Fibroblast of lung (primary cell): ENCODE measurements around the gene POLR1G. TPM values are rescaled to one million over a fixed set of nuclear protein-coding genes. Genes with fewer than 3 reads are reported as not detected.
"Not testable (repeated sequence)": the region's sequence is repeated elsewhere in the genome, so short reads cannot be mapped to it uniquely, and the experiment has no call there.

Experiments
- DNase-seq, 2 donors: peaks; one replicate each; pipeline versions ENCODE4 v3.0.0 to v3.0.0-alpha.2; 2010; ENCODE audit warnings: low read depth in 2 of 2
- H2AFZ ChIP-seq: 2 replicates; pipeline ENCODE4 v1.5.1; 2012; ENCODE audit warnings: low read length, control low read depth, inconsistent platforms
- H3K27ac ChIP-seq: 2 replicates; pipeline ENCODE4 v1.5.1; 2011; ENCODE audit warnings: low read length, control low read depth; ENCODE audit not compliant: insufficient read depth
- H3K27me3 ChIP-seq: 2 replicates; pipeline ENCODE4 v1.5.1; 2011; ENCODE audit warnings: mild to moderate bottlenecking, low read length; ENCODE audit not compliant: control insufficient read depth, insufficient read depth
- H3K36me3 ChIP-seq: 2 replicates; pipeline ENCODE4 v1.5.1; 2011; ENCODE audit warnings: low read length; ENCODE audit not compliant: control insufficient read depth, insufficient read depth
- H3K4me1 ChIP-seq: 2 replicates; pipeline ENCODE4 v1.5.1; 2011; ENCODE audit warnings: low read length; ENCODE audit not compliant: control insufficient read depth, insufficient read depth; ENCODE audit errors: extremely low read depth
- H3K4me2 ChIP-seq: 2 replicates; pipeline ENCODE4 v1.5.1; 2011; ENCODE audit warnings: low read length, control low read depth; ENCODE audit not compliant: insufficient read depth; ENCODE audit errors: extremely low read depth
- H3K4me3 ChIP-seq, 4 experiments: fragments of 200-600 bp in 1 of 4; sonication (generic) in 1 of 4; replicated peaks in 1 of 4; 2 replicates each; pipeline ENCODE4 v1.5.1; 2011 to 2016; ENCODE audit warnings: low read length in 4 of 4, low read depth in 3 of 4, mild to moderate bottlenecking in 3 of 4, control low read depth in 2 of 4, inconsistent platforms in 1 of 4, mixed read lengths in 1 of 4; ENCODE audit not compliant: insufficient read depth in 1 of 4; ENCODE audit errors: control extremely low read depth in 1 of 4
- H3K79me2 ChIP-seq: 2 replicates; pipeline ENCODE4 v1.5.1; 2012; ENCODE audit warnings: mild to moderate bottlenecking, low read length, inconsistent platforms; ENCODE audit not compliant: control insufficient read depth, insufficient read depth
- H3K9ac ChIP-seq: 2 replicates; pipeline ENCODE4 v1.5.1; 2011; ENCODE audit warnings: mild to moderate bottlenecking, low read length, control low read depth; ENCODE audit not compliant: insufficient read depth
- H3K9me3 ChIP-seq: 2 replicates; pipeline ENCODE4 v1.5.1; 2012; ENCODE audit warnings: low read depth, low read length; ENCODE audit not compliant: control insufficient read depth, insufficient read depth
- H4K20me1 ChIP-seq: 2 replicates; pipeline ENCODE4 v1.5.1; 2011; ENCODE audit warnings: low read length; ENCODE audit not compliant: control insufficient read depth, insufficient read depth; ENCODE audit errors: extremely low read depth
- EZH2 ChIP-seq: IDR thresholded peaks from 2 replicates; pipeline ENCODE4 v1.5.1; 2012; ENCODE audit warnings: low read length, control low read depth, mild to moderate bottlenecking; ENCODE audit errors: missing control alignments
- polyA plus RNA-seq, 2 donors: library from polyadenylated mRNA; depleted of rRNA in 1 of 2; stranded (reverse) in 1 of 2; unstranded in 1 of 2; fragments of >200 nt; gene quantifications; 2 replicates each; pipeline ENCODE4 v1.2.1, GENCODE V29; 2011 to 2012; ENCODE audit warnings: missing spikeins in 1 of 2
- total RNA-seq: library from RNA; depleted of rRNA; stranded (reverse); fragments of >200 nt; gene quantifications from 2 replicates; pipeline ENCODE4 v1.2.1, GENCODE V29; 2014
- TF ChIP-seq, protein P1 (sequence below), 2 donors: IDR thresholded peaks in 1 of 2; conservative IDR thresholded peaks in 1 of 2; 1 replicate in 1 of 2; 2 replicates in 1 of 2; pipeline ENCODE4 v1.5.1; 2011 to 2012; ENCODE audit warnings: low read length in 2 of 2, control low read depth in 1 of 2, inconsistent platforms in 1 of 2, low read depth in 1 of 2, mild to moderate bottlenecking in 1 of 2

Gene POLR1G
- total and polyA plus RNA-seq, 2 donors (not counting 1 experiment from before 2014, with no cell fraction given), result 3.6 to 4.7 TPM

DNA sequence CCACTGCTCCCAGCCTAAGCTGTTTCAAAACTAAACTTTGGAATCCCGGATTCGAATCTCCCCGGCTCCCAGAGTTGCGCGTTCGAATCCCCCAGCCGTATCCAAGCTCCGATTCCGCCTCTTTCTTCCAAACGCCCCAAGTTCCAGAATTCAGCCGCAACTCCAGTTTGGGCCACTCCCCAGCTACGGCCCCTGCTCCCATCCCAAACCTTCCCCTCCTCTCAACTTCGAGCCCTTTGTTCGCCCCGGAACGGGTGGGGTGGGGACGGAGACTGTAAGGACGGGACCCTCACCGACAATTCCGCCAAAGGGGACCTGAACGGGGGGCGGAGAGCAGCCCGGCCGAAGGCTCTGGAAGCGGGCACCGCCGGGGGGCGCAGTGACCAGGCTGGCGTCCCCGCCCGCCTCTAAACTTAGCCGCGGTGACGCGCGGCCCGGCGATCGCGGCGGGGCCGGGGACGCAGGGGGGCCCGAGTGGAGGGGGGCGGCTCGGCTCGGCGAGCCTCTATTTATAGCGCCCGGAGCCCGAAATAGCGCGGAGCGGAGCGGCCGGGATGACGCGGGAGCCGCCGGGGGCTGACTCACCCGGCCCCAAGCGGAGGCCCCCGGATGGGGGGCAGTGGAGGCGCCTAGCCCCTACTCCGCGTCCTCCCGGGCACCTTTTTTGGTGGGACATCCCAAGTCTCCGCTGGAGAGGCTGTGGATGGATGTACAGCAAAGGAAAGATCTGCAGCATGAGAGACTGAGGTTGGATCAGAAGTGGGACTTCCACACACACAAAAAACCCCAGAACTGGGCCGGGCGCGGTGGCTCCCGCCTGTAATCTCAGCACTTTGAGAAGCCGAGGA lies 22.2 kb downstream of the POLR1G start:
- Histone ChIP-seq H3K4me2 (peak overlapping the region; percentile 95), H4K20me1 (no peaks in the 10 kb centered on the region), H3K9me3 (no peaks in the 10 kb centered on the region), H3K27ac (peak overlapping the region; percentile 95), H3K27me3 (no peaks in the 10 kb centered on the region), H3K4me1 (peaks cover 22% of the 10 kb centered on the region), H3K4me3 (peak overlapping the region; percentile 55 to 64 (median 58)), H2AFZ (peak overlapping the region; percentile 80), H3K9ac (peak overlapping the region; percentile 88), H3K79me2 (no peaks in the 10 kb centered on the region), H3K36me3 (no peaks in the 10 kb centered on the region)
- TF ChIP-seq, protein P1, sequence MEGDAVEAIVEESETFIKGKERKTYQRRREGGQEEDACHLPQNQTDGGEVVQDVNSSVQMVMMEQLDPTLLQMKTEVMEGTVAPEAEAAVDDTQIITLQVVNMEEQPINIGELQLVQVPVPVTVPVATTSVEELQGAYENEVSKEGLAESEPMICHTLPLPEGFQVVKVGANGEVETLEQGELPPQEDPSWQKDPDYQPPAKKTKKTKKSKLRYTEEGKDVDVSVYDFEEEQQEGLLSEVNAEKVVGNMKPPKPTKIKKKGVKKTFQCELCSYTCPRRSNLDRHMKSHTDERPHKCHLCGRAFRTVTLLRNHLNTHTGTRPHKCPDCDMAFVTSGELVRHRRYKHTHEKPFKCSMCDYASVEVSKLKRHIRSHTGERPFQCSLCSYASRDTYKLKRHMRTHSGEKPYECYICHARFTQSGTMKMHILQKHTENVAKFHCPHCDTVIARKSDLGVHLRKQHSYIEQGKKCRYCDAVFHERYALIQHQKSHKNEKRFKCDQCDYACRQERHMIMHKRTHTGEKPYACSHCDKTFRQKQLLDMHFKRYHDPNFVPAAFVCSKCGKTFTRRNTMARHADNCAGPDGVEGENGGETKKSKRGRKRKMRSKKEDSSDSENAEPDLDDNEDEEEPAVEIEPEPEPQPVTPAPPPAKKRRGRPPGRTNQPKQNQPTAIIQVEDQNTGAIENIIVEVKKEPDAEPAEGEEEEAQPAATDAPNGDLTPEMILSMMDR (conservative IDR thresholded peaks at IDR 0.05 in 1 of 2, IDR thresholded peaks at IDR 0.05 in 1 of 2; ENCODE audit: low read depth in 1 of 2, low read length in 2 of 2), result peak; percentile 25 to 39
- no peak for TF ChIP-seq EZH2
- peak; percentile 42 to 54 for DNase-seq

DNA sequence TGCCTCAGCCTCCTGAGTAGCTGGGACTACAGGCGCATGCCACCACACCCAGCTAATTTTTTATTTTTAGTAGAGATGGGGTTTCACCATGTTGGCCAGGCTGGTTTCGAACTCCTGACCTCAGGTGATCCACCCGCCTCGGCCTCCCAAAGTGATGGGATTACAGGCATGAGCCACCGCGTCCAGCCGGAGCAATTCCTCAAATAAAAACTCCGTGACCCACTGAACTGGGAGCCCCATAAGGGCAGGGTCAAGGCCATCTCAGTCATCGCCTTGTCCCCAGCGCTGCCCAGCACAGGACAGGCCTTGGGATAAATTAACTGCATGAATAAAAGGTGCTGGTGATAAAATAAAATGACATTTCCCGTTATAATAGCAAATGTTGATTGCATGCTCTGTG lies 23.5 kb downstream of the POLR1G start:
- not testable (repeated sequence) for DNase-seq, H2AFZ ChIP-seq, H3K4me2 ChIP-seq, H3K36me3 ChIP-seq, H3K4me3 ChIP-seq, H3K27me3 ChIP-seq, H3K9me3 ChIP-seq, H3K79me2 ChIP-seq, H3K27ac ChIP-seq, H4K20me1 ChIP-seq, H3K9ac ChIP-seq
- H3K4me1 ChIP-seq, result peaks cover 14% of the 10 kb centered on the region

DNA sequence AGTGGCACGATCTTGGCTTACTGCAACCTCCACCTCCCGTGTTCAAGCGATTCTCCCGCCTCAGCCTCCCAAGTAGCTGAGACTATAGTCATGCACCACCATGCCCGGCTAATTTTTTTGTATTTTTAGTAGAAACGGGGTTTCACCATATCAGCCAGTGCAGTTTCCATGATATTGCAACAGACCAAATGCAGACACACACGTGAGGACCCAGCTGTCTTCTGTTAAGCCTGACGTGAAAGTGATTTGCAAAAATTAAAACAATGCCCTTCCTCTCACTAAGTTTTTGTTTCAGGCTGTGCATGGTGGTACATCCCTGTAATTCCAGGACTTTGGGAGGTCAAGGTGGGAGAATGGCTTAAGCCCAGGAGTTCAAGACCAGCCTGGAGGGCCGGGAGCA lies 24.6 kb downstream of the POLR1G start:
- H3K4me2 ChIP-seq, result peak overlapping the region; percentile 25
- not testable (repeated sequence) for H4K20me1 ChIP-seq, H3K4me3 ChIP-seq, H3K9ac ChIP-seq, H2AFZ ChIP-seq, H3K27me3 ChIP-seq, H3K4me1 ChIP-seq, H3K36me3 ChIP-seq, H3K27ac ChIP-seq, H3K9me3 ChIP-seq, H3K79me2 ChIP-seq
- peak in 1 of 2 donors; percentile 85 for DNase-seq

DNA sequence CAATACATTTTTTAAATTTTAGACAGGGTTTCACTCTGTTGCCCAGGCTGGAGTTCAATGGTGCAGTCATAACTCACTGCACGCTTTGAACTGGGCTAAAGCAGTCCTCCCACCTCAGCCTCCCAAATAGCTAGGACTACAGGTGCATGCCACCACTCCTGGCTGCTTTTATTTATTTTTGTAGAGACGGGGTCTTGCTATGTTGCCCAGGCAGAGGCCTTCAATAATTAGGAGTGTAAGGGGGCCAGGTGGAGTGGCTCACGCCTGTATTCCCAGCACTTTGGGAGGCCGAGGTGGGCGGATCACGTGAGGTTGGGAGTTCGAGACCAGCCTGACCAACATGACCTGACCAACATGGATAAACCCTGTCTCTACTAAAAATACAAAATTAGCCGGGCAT lies 26.1 kb downstream of the POLR1G start:
- H4K20me1 ChIP-seq, H2AFZ ChIP-seq, H3K9ac ChIP-seq, H3K4me3 ChIP-seq, H3K4me2 ChIP-seq, H3K36me3 ChIP-seq, H3K9me3 ChIP-seq, H3K4me1 ChIP-seq, H3K27ac ChIP-seq, H3K27me3 ChIP-seq, DNase-seq, H3K79me2 ChIP-seq: not testable (repeated sequence)
